ENCODE measurements around the gene CAPN9.

Gene CAPN9

GRCh38 chr1:230770317-230770716 is 23.1 kb downstream of the CAPN9 start:
- DNase-seq (ENCODE audit: low spot score) = no peak

- DNase-seq (ENCODE audit: low spot score) = no peak
Measured at GRCh38 chr1:230771773-230772354, 24.7 kb downstream of the CAPN9 start.

- DNase-seq (ENCODE audit: low spot score) = peak; percentile 84
Measured at GRCh38 chr1:230772457-230773395, 25.5 kb downstream of the CAPN9 start.

GRCh38 chr1:230773396-230774033 is 26.3 kb downstream of the CAPN9 start:
- no peak for DNase-seq (ENCODE audit: low spot score)

- no peak for DNase-seq (ENCODE audit: low spot score)
Measured at GRCh38 chr1:230778916-230779590, 31.9 kb downstream of the CAPN9 start.

- no peak for DNase-seq (ENCODE audit: low spot score)
Measured at GRCh38 chr1:230781131-230781530, 33.9 kb downstream of the CAPN9 start.

GRCh38 chr1:230781594-230781993 is 34.4 kb downstream of the CAPN9 start:
- no peak for DNase-seq (ENCODE audit: low spot score)

GRCh38 chr1:230784163-230784562 is 37.0 kb downstream of the CAPN9 start:
- DNase-seq (ENCODE audit: low spot score) = no peak

GRCh38 chr1:230785636-230786384 is 38.6 kb downstream of the CAPN9 start:
- DNase-seq (ENCODE audit: low spot score) = no peak

GRCh38 chr1:230786385-230786753 is 39.2 kb downstream of the CAPN9 start:
- DNase-seq (ENCODE audit: low spot score) = no peak

- DNase-seq (ENCODE audit: low spot score) = no peak
Measured at GRCh38 chr1:230787471-230787870, 40.3 kb downstream of the CAPN9 start.

GRCh38 chr1:230788561-230789275 is 41.5 kb downstream of the CAPN9 start:
- DNase-seq (ENCODE audit: low spot score) = no peak

GRCh38 chr1:230790026-230790425 is 42.8 kb downstream of the CAPN9 start:
- no peak for DNase-seq (ENCODE audit: low spot score)

- DNase-seq (ENCODE audit: low spot score) = no peak
Measured at GRCh38 chr1:230791986-230792564, 44.9 kb downstream of the CAPN9 start.

GRCh38 chr1:230792691-230793462 is 45.7 kb downstream of the CAPN9 start:
- DNase-seq (ENCODE audit: low spot score) = no peak

- DNase-seq (ENCODE audit: low spot score) = no peak
Measured at GRCh38 chr1:230793463-230793745, 46.2 kb downstream of the CAPN9 start.

GRCh38 chr1:230794431-230794830 is 47.2 kb downstream of the CAPN9 start:
- DNase-seq (ENCODE audit: low spot score) = no peak

GRCh38 chr1:230794871-230795605 is 47.9 kb downstream of the CAPN9 start:
- no peak for DNase-seq (ENCODE audit: low spot score)

- no peak for DNase-seq (ENCODE audit: low spot score)
Measured at GRCh38 chr1:230796626-230797025, 49.4 kb downstream of the CAPN9 start.
